OCI-LY7 (cell line): ENCODE data around the gene C4orf51. TPM values are rescaled to one million over a fixed set of nuclear protein-coding genes. Genes with fewer than 3 reads are reported as not detected.

Experiments
- BruUV-seq: library from RNA; stranded (reverse); fragments of 400-500 nt; replicated peaks from 2 replicates; lab custom pipeline; 2021; lab: Mats Ljungman, UMichigan
- CTCF ChIA-PET: fragments of 300-600 bp; sonication (Branson Sonifier 250); formaldehyde crosslinking; loops from one replicate; lab custom pipeline; 2022; ENCODE audit warnings: antibody characterized with exemption; ENCODE audit not compliant: unreplicated experiment; lab: Charles Lee
- POLR2A ChIA-PET: fragments of 300-600 bp; sonication (Branson Sonifier 250); formaldehyde crosslinking; loops from one replicate; lab custom pipeline; 2022; ENCODE audit warnings: antibody characterized with exemption; lab: Charles Lee
- DNase-seq: peaks from one replicate; pipeline ENCODE4 v3.0.0-alpha.2; 2015; ENCODE audit warnings: low spot score
- H2AFZ ChIP-seq: fragments of 200-600 bp; sonication (generic), shearing (Covaris generic); 2 replicates; pipeline ENCODE4 v1.6.1; 2014; ENCODE audit warnings: mild to moderate bottlenecking, antibody characterized with exemption, low read length, moderate library complexity
- H3K27ac ChIP-seq: fragments of 200-600 bp; sonication (generic); 2 replicates; pipeline ENCODE4 v1.5.1; 2014; ENCODE audit warnings: mixed run types, low read depth, mild to moderate bottlenecking, moderate library complexity, low read length, inconsistent platforms; ENCODE audit not compliant: poor library complexity, severe bottlenecking
- H3K36me3 ChIP-seq: fragments of 200-600 bp; sonication (generic); 2 replicates; pipeline ENCODE4 v1.6.1; 2014; ENCODE audit warnings: mild to moderate bottlenecking, antibody characterized with exemption, low read length, moderate library complexity, mixed read lengths; ENCODE audit not compliant: insufficient read depth
- H3K4me1 ChIP-seq: fragments of 200-600 bp; sonication (generic); 2 replicates; pipeline ENCODE4 v1.5.1; 2014; ENCODE audit warnings: mild to moderate bottlenecking, low read length; ENCODE audit not compliant: insufficient read depth, poor library complexity, severe bottlenecking
- H3K4me2 ChIP-seq: fragments of 200-600 bp; sonication (generic); 2 replicates; pipeline ENCODE4 v1.6.1; 2014; ENCODE audit warnings: mild to moderate bottlenecking, low read length
- H3K4me3 ChIP-seq: fragments of 200-600 bp; sonication (generic); 2 replicates; pipeline ENCODE4 v1.5.1; 2014; ENCODE audit warnings: mild to moderate bottlenecking, low read depth, low read length; ENCODE audit not compliant: poor library complexity, severe bottlenecking
- H3K79me2 ChIP-seq: fragments of 200-600 bp; sonication (generic); 2 replicates; pipeline ENCODE4 v1.6.1; 2016; ENCODE audit warnings: low read depth, mild to moderate bottlenecking, low read length, moderate library complexity, mixed read lengths; ENCODE audit not compliant: insufficient read depth
- H3K9me2 ChIP-seq: fragments of 200-600 bp; sonication (generic); 2 replicates; pipeline ENCODE4 v1.6.1; 2016; ENCODE audit warnings: mild to moderate bottlenecking, low read length, mixed read lengths; ENCODE audit not compliant: insufficient read depth
- H3K9me3 ChIP-seq: fragments of 200-600 bp; sonication (generic); 2 replicates; pipeline ENCODE4 v1.6.1; 2014; ENCODE audit warnings: mild to moderate bottlenecking, mixed run types, low read length, mixed read lengths
- H4K20me1 ChIP-seq: fragments of 200-600 bp; sonication (generic); 2 replicates; pipeline ENCODE4 v1.6.1; 2014; ENCODE audit warnings: mild to moderate bottlenecking, antibody characterized with exemption, low read length, moderate library complexity, mixed read lengths; ENCODE audit not compliant: insufficient read depth
- CTCF ChIP-seq: fragments of 200-600 bp; sonication (generic); conservative IDR thresholded peaks from 2 replicates; pipeline ENCODE4 v1.5.1; 2014; ENCODE audit warnings: mild to moderate bottlenecking, antibody characterized with exemption, low read length, moderate library complexity, mixed read lengths
- EZH2phosphoT487 ChIP-seq: fragments of 200-600 bp; sonication (generic); IDR thresholded peaks from 2 replicates; pipeline ENCODE4 v1.6.1; 2018; ENCODE audit warnings: low read depth, borderline replicate concordance, mild to moderate bottlenecking, mixed run types, antibody characterized with exemption, low read length, moderate library complexity, mixed read lengths
- intact Hi-C: fragments of 100-400 bp; cut with micrococcal nuclease; formaldehyde crosslinking; loops from one replicate; pipeline ENCODE4 v1.10.0; 2022; ENCODE audit not compliant: unreplicated experiment
- total RNA-seq, 2 experiments: library from RNA; depleted of rRNA in 1 of 2; stranded (reverse); fragments of >200 nt in 1 of 2; shearing (Covaris generic) in 1 of 2; gene quantifications; 2 replicates each; pipeline ENCODE4 v1.2.3, GENCODE V29; 2014 to 2022

C4orf51 gene
- total RNA-seq, 2 experiments from 2014 or later, result not detected

GRCh38 chr4:145716200-145716599 is 36.3 kb downstream of the C4orf51 start:
- H3K4me1 ChIP-seq, result no peaks in the 10 kb centered on the region
- H3K4me3 ChIP-seq, result no peak overlapping the region
- H3K36me3 ChIP-seq, result no peaks in the 10 kb centered on the region
- DNase-seq, result no peak
- H3K27ac ChIP-seq, result no peak overlapping the region
- no peaks in the 10 kb centered on the region for H3K9me2 ChIP-seq
- BruUV-seq, result no TSS peak
- no peaks in the 10 kb centered on the region for H4K20me1 ChIP-seq
- no peak overlapping the region for H3K4me2 ChIP-seq
- no peak overlapping the region for H2AFZ ChIP-seq
- no peaks in the 10 kb centered on the region for H3K79me2 ChIP-seq
- H3K9me3 ChIP-seq, result 0 out of 2 replicates have a peak, but pooled peaks cover 4% of the 10 kb centered on the region
- CTCF ChIA-PET, result no interaction called here
- intact Hi-C loops, result no loop called here
- POLR2A ChIA-PET, result interaction anchor here (0.7 to 1.2 kb wide), 2 partner anchors 8 to 140 kb away, joined by 3 read pairs; no protein-coding TSS in a partner anchor
- no peak for TF ChIP-seq CTCF
- TF ChIP-seq EZH2phosphoT487, result no peak

GRCh38 chr4:145716661-145717200 is 36.8 kb downstream of the C4orf51 start:
- Histone ChIP-seq H3K4me1 (no peaks in the 10 kb centered on the region), H3K79me2 (no peaks in the 10 kb centered on the region), H4K20me1 (no peaks in the 10 kb centered on the region), H3K4me2 (no peak overlapping the region), H2AFZ (no peak overlapping the region), H3K36me3 (no peaks in the 10 kb centered on the region), H3K27ac (no peak overlapping the region), H3K4me3 (no peak overlapping the region), H3K9me3 (no peaks in the 10 kb centered on the region), H3K9me2 (no peaks in the 10 kb centered on the region)
- intact Hi-C loops, result no loop called here
- POLR2A ChIA-PET, result no interaction called here
- no TSS peak for BruUV-seq
- TF ChIP-seq CTCF (no peak), EZH2phosphoT487 (no peak)
- no peak for DNase-seq
- CTCF ChIA-PET, result no interaction called here
